Skeletal muscle tissue (tissue), 4 donors: Measurements from ENCODE around the gene FAM151B. TPM values are rescaled to one million over a fixed set of nuclear protein-coding genes. Genes with fewer than 3 reads are reported as not detected.

ENCODE experiments used
- H3K27ac ChIP-seq: one replicate; pipeline ENCODE4 v1.7.0; 2013; ENCODE audit warnings: mild to moderate bottlenecking, low read depth, low read length, inconsistent platforms
- H3K27me3 ChIP-seq, 3 donors: one replicate each; pipeline ENCODE4 v1.7.0; 2013; ENCODE audit warnings: low read length in 3 of 3; ENCODE audit not compliant: control insufficient read depth in 3 of 3, insufficient read depth in 3 of 3
- H3K36me3 ChIP-seq, 3 donors: one replicate each; pipeline ENCODE4 v1.7.0; 2013; ENCODE audit warnings: low read length in 3 of 3; ENCODE audit not compliant: control insufficient read depth in 3 of 3, insufficient read depth in 3 of 3
- H3K4me1 ChIP-seq, 3 donors: one replicate each; pipeline ENCODE4 v1.7.0; 2013; ENCODE audit warnings: low read length in 3 of 3, mild to moderate bottlenecking in 3 of 3; ENCODE audit not compliant: control insufficient read depth in 3 of 3, insufficient read depth in 3 of 3
- H3K4me3 ChIP-seq, 3 donors: one replicate each; pipeline ENCODE4 v1.7.0; 2013; ENCODE audit warnings: low read length in 3 of 3
- H3K9ac ChIP-seq, 3 donors: one replicate each; pipeline ENCODE4 v1.7.0; 2013; ENCODE audit warnings: low read length in 3 of 3, mild to moderate bottlenecking in 3 of 3, moderate library complexity in 2 of 3, low read depth in 1 of 3
- H3K9me3 ChIP-seq, 3 donors: one replicate each; pipeline ENCODE4 v1.7.0; 2013; ENCODE audit warnings: low read length in 3 of 3; ENCODE audit not compliant: control insufficient read depth in 3 of 3
- total RNA-seq: library from RNA; depleted of rRNA; stranded (reverse); fragments of >200 nt; gene quantifications from one replicate; pipeline ENCODE4 v1.2.3, GENCODE V29; 2014
- donor health status: Osteomylitis.

FAM151B gene
- total RNA-seq, 1 donor from 2014 or later, result 7.8 TPM

DNA sequence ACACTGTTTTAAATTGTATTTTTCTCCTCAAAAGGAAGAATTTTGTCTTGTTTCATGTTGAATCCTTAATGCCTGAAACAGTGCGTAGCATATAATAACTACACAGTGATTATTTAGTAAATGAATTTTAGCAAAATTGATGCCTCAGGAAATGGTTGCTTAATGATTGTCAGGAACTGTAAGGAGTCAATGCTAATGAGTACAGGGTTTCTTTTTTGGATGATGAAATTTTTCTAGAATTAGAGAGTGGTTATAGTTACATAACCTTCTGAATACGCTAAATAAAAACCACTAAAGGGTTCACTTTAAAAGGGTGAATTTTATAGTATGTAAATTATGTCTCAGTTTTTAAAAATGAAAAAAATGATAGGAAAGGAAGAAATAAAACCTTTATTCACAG lies 14.9 kb downstream of the FAM151B start:
- Histone ChIP-seq H3K4me3 (no peak overlapping the region), H3K4me1 (no peaks in the 10 kb centered on the region), H3K27me3 (no peaks in the 10 kb centered on the region), H3K9ac (no peak overlapping the region), H3K36me3 (no peaks in the 10 kb centered on the region), H3K9me3 (no peaks in the 10 kb centered on the region), H3K27ac (no peak overlapping the region)

DNA sequence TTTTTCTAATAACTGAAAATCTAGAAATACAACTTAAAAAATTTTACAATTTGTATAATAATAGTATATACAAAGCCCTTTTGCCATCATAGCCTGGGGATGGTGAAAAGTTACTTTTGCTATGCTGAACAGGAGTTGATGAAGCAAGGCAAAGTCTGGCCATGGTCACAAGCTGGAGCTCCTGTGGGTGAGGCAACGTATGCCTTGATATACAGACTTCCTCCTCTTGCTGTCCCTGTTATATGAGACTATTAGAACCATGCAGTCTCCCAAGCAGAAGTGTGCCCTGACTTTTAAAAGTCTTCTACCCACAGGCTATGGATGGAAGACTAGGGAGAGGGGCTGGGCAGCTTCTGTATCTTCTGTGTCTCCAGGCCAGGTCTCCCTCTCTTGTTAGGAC lies 15.7 kb downstream of the FAM151B start:
- Histone ChIP-seq H3K9ac (no peak overlapping the region), H3K4me3 (no peak overlapping the region), H3K4me1 (no peaks in the 10 kb centered on the region), H3K27me3 (no peaks in the 10 kb centered on the region), H3K9me3 (no peaks in the 10 kb centered on the region), H3K27ac (no peak overlapping the region), H3K36me3 (no peaks in the 10 kb centered on the region)

DNA sequence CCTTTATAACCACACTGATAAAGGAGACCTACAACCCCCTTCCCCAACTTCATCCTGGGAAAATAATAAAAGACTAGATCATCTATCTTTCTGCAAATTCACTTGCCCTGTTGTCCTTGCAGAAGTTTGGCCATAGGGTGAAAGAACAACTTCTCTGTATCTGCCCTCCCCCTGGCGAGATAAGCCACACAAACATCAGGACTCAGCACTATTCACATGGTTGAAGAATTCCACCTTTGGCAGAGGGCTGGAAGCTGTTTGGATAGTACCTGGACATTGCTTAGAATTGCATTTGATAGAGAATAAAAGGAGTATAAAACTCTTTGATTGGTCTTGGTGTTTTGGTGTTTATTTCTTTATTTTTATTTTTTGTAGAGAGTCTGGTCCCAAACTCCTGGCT lies 16.9 kb downstream of the FAM151B start:
- Histone ChIP-seq H3K27me3 (no peaks in the 10 kb centered on the region), H3K9ac (no peak overlapping the region), H3K27ac (no peak overlapping the region), H3K4me3 (no peak overlapping the region), H3K9me3 (no peaks in the 10 kb centered on the region), H3K4me1 (no peaks in the 10 kb centered on the region), H3K36me3 (no peaks in the 10 kb centered on the region)

DNA sequence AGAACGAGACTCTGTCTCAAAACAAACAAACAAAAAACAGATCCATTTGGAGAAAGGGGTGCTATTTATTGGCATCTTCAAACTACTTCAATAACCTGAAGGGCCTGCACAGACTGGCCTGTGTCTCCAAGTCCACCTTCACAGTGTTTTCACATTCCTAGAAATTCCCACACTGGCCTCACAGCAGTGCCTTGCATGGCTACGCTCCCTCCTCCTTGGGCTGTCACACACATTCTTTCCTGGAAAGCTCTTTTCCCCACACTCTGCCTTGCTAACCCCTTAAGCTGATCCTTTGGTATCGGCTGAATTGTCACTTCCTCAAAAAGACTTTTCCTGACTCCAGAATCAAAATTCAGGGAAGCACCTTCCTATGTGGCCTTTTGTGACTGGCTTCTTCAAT lies 19.8 kb downstream of the FAM151B start:
- H3K36me3 ChIP-seq, result no peaks in the 10 kb centered on the region
- no peak overlapping the region for H3K9ac ChIP-seq

DNA sequence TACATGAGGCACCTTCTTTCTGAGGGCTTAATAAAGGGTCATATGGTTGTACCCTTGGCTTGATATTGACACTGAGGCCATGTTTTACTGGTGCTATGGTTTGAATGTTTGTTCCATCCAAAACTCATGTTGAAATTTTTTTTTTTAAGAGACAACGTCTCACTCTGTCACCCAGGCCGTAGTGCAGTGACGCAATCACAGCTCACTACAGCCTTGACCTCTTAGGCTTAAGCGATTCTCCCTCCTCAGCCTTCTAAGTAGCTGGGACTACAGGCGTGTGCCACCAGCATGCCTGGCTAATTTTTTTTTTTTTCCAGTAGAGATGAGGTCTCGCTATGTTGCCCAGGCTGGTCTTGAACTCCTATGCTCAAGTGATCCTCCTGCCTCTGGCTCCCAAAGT lies 20.9 kb downstream of the FAM151B start:
- Histone ChIP-seq H3K36me3 (no peaks in the 10 kb centered on the region), H3K27me3 (no peaks in the 10 kb centered on the region), H3K9ac (no peak overlapping the region), H3K4me3 (no peak overlapping the region), H3K9me3 (no peaks in the 10 kb centered on the region), H3K27ac (no peak overlapping the region), H3K4me1 (no peaks in the 10 kb centered on the region)

More for the DNA sequence above, 19.8 kb downstream of the FAM151B start:
- H3K9me3 ChIP-seq, result no peaks in the 10 kb centered on the region
- H3K27ac ChIP-seq, result no peak overlapping the region
- no peaks in the 10 kb centered on the region for H3K27me3 ChIP-seq
- H3K4me1 ChIP-seq, result no peaks in the 10 kb centered on the region
- H3K4me3 ChIP-seq, result no peak overlapping the region

DNA sequence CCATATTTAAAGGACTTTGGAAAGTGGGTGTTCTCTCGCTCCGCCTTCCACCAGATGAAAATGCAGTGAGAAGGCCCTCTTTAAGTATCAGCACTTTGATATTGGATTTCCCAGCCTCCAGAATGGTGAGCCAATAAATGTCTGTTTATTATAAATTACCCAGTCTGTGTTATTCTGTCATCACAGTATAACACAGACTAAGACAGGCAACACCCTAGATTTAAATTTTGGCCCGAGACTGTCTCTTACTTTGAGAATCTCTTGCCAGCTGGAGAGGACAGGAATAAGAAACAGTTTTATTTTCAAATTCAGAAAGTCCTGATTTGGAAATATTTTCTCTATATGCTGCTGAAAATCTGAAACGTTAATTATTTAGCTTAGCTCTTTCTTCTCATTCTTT lies 21.5 kb downstream of the FAM151B start:
- H3K36me3 ChIP-seq, result no peaks in the 10 kb centered on the region
- no peaks in the 10 kb centered on the region for H3K4me1 ChIP-seq
- no peaks in the 10 kb centered on the region for H3K27me3 ChIP-seq
- no peaks in the 10 kb centered on the region for H3K9me3 ChIP-seq
- no peak overlapping the region for H3K9ac ChIP-seq
- H3K4me3 ChIP-seq, result no peak overlapping the region
- H3K27ac ChIP-seq, result no peak overlapping the region

DNA sequence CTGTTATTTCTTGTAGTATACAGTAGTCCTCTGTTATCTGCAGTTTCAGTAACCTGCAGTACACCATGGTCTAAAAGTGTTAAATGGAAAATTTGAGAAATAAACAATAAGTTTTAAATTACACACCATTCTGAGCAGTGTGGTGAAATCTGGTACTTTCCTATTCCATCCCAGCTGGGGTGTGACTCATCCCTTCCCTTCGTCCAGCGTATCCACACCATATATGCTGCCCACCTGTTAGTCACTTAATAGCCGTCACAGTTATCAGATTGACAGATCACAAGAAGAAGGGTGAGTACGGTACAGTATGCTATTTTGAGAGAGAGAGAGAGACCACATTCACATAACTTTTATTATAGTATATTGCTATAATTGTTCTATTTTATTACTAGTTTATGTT lies 28.9 kb downstream of the FAM151B start:
- Histone ChIP-seq H3K9me3 (no peaks in the 10 kb centered on the region), H3K4me3 (no peak overlapping the region), H3K27ac (no peak overlapping the region), H3K36me3 (no peaks in the 10 kb centered on the region), H3K27me3 (no peaks in the 10 kb centered on the region), H3K9ac (no peak overlapping the region), H3K4me1 (no peaks in the 10 kb centered on the region)

DNA sequence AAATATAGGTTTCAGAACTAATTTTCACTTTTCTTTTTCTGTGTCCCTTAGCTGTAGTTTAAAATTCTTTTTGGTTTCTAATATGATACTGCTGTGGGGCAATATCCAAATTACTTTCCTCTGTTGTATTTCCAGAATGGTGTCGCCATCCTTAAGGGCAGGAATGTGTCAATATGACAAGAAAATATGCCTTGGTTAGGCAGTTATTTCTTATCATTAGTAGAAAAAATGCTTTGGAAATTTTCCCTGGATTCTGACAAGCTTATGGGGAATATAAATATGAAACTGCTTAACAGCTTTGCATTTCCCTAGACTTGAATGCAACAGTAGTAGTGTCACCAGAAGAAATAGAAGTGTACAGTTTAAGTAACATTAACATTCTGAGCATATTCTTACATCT lies 52.8 kb downstream of the FAM151B start:
- no peaks in the 10 kb centered on the region for H3K27me3 ChIP-seq
- H3K9ac ChIP-seq, result no peak overlapping the region
- H3K9me3 ChIP-seq, result peaks cover 0 to 2% (median 0%) of the 10 kb centered on the region in 3 donors
- no peaks in the 10 kb centered on the region for H3K4me1 ChIP-seq
- no peak overlapping the region for H3K27ac ChIP-seq
- H3K36me3 ChIP-seq, result no peaks in the 10 kb centered on the region
- H3K4me3 ChIP-seq, result no peak overlapping the region

DNA sequence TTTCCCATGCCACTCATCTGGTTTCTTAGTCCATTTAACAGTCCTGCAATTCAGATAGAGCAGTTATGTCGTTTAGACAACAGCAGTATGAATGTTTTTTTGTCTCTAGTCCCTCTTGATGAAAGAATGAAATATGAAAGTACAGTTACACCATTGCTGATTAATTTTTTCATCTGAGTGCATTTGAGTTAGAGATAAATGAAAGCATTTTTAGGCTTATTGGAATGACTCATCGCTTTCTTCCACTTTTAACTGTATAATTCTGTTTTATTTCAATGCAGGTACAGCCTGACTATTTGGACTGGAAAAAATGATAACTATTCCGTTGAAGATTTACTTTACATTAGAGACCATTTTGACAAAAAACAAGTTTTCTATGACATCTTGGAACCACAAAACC lies 53.5 kb downstream of the FAM151B start:
- H3K9ac ChIP-seq, result no peak overlapping the region
- H3K4me1 ChIP-seq, result no peaks in the 10 kb centered on the region
- H3K27me3 ChIP-seq, result no peaks in the 10 kb centered on the region
- no peaks in the 10 kb centered on the region for H3K36me3 ChIP-seq
- H3K9me3 ChIP-seq, result peaks cover 0 to 2% (median 0%) of the 10 kb centered on the region in 3 donors
- no peak overlapping the region for H3K27ac ChIP-seq
- no peak overlapping the region for H3K4me3 ChIP-seq

DNA sequence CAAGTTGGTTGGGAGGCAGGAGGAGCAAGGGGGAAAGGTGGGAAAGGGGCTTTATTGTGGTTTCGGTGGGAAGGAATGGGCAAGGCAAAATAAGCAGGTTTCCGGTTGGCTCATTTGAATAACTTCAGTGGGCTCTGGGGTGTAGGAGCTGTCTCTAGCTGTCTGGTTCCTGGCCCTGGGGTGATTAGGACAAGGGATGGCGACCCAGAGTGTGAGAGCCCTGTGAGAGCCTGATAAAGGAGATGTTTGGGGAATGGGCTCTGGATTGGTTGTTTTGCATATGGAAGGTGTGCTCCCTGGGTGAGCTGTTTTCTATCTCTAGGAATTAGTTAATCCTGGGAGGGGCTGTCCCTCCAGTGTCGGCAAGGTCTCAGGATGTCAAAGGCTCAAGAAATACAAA lies 66.7 kb downstream of the FAM151B start:
- no peak overlapping the region for H3K9ac ChIP-seq
- no peaks in the 10 kb centered on the region for H3K9me3 ChIP-seq
- peaks cover 8 to 19% (median 9%) of the 10 kb centered on the region in 3 donors for H3K27me3 ChIP-seq
- no peak overlapping the region for H3K4me3 ChIP-seq
- H3K27ac ChIP-seq, result no peak overlapping the region
- no peaks in the 10 kb centered on the region for H3K36me3 ChIP-seq
- no peaks in the 10 kb centered on the region for H3K4me1 ChIP-seq

DNA sequence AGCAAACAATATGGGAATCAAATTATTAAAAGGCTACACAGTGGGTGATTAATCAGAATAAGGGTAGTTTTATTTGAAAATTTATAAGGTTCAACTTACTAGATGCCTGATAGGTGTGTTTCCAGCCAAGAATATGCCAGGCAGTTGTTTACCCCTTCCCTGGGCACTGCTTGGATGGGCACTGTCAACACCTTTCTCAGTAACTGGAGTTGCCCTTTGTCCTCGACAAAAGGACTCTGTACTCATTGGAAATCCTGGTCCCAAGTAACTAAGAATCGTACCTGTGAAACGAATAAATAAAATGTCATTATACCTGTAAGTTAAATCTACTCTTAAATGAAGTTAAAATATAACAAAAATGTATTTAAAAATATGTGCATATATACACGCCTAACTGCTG lies 67.2 kb downstream of the FAM151B start:
- no peaks in the 10 kb centered on the region for H3K9me3 ChIP-seq
- peaks cover 8 to 21% (median 9%) of the 10 kb centered on the region in 3 donors for H3K27me3 ChIP-seq
- no peaks in the 10 kb centered on the region for H3K4me1 ChIP-seq

More for the DNA sequence above, 67.2 kb downstream of the FAM151B start:
- H3K4me3 ChIP-seq, result no peak overlapping the region
- H3K27ac ChIP-seq, result no peak overlapping the region
- H3K9ac ChIP-seq, result no peak overlapping the region
- no peaks in the 10 kb centered on the region for H3K36me3 ChIP-seq
